ENCODE results near the gene SCAF8. TPM values are rescaled to one million over a fixed set of nuclear protein-coding genes. Genes with fewer than 3 reads are reported as not detected.

SCAF8 gene
- total and polyA plus RNA-seq, 2 of the 8 experiments (the other 6 are each of a cell fraction or from before 2014, with no cell fraction given): 20.3 to 46.3 TPM

- ChIA-PET POLR2A (ENCODE audit: partially characterized antibody) (no interaction called here), CTCF (ENCODE audit: partially characterized antibody) (interaction anchor here (0.6 to 1.5 kb wide), 6 partner anchors 8 to 198 kb away, joined by 3 to 4 read pairs (median 3); no protein-coding TSS in a partner anchor)
- Histone ChIP-seq H4K91ac (replicated peaks; ENCODE audit: insufficient read length, low read length) (no peak overlapping the region), H3K4me1 (replicated peaks in 1 of 4; ENCODE audit: control insufficient read depth in 3 of 4, insufficient read depth in 4 of 4, low read length in 3 of 4) (peaks cover 2 to 6% (median 4%) of the 10 kb centered on the region in 4 experiments; a peak in 5 of 7 replicates), H3K27me3 (replicated peaks in 1 of 4; ENCODE audit: control insufficient read depth in 3 of 4, extremely low read depth in 1 of 4, insufficient read depth in 3 of 4, low read length in 3 of 4) (no peaks in the 10 kb centered on the region), H3K23me2 (ENCODE audit: low read depth, low read length) (no peaks in the 10 kb centered on the region), H3K27ac (ENCODE audit: low read depth, low read length) (no peak overlapping the region), H3K79me1 (ENCODE audit: low read depth, low read length) (no peaks in the 10 kb centered on the region; the same call in none of the 2 replicates), H3K9me3 (ENCODE audit: insufficient read depth in 2 of 2, low read depth in 1 of 2, low read length in 1 of 2) (no peaks in the 10 kb centered on the region), H3K4ac (replicated peaks; ENCODE audit: insufficient read length, low read depth, low read length) (no peak overlapping the region), H2BK120ac (replicated peaks; ENCODE audit: low read depth, low read length) (no peak overlapping the region), H2BK15ac (ENCODE audit: low read length) (no peak overlapping the region), H3K79me2 (ENCODE audit: control insufficient read depth in 1 of 2, insufficient read depth in 2 of 2, low read length in 2 of 2) (no peaks in the 10 kb centered on the region), H4K8ac (ENCODE audit: extremely low read depth, insufficient read depth, low read length) (no peak overlapping the region), H4K5ac (ENCODE audit: insufficient read length, low read depth, low read length) (no peak overlapping the region), H3K23ac (ENCODE audit: insufficient read length) (no peak overlapping the region), H2BK20ac (ENCODE audit: low read length) (no peak overlapping the region), H3K56ac (replicated peaks; ENCODE audit: insufficient read length, low read depth, low read length) (no peak overlapping the region), H2BK12ac (ENCODE audit: low read depth, low read length) (no peak overlapping the region), H3K9ac (replicated peaks in 1 of 4; ENCODE audit: extremely low read depth in 1 of 4, low read depth in 3 of 4, low read length in 3 of 4) (no peak overlapping the region), H3K4me2 (ENCODE audit: insufficient read depth in 1 of 2, low read depth in 2 of 2, low read length in 2 of 2) (no peak overlapping the region), H2AFZ (ENCODE audit: low read length) (no peak overlapping the region), H3K4me3 (ENCODE audit: extremely low read depth in 1 of 4, insufficient read depth in 2 of 4, low read depth in 3 of 4, low read length in 4 of 4) (no peak overlapping the region), H4K20me1 (replicated peaks in 1 of 2; ENCODE audit: control insufficient read depth in 1 of 2, insufficient read depth in 2 of 2, low read length in 2 of 2) (no peaks in the 10 kb centered on the region), H3K18ac (ENCODE audit: extremely low read depth, low read length) (no peak overlapping the region), H3K36me3 (ENCODE audit: control insufficient read depth in 2 of 4, insufficient read depth in 4 of 4, low read length in 3 of 4) (no peaks in the 10 kb centered on the region), H2BK5ac (ENCODE audit: low read depth, low read length) (no peak overlapping the region), H3K14ac (ENCODE audit: insufficient read length) (no peak overlapping the region), H2AK5ac (ENCODE audit: low read depth, low read length) (no peak overlapping the region)
- 92% methylated on average over 3 of the region's 3 CpGs; no CpG with 5 or more reads in 1 of the 2 experiments for WGBS, 2 experiments (ENCODE audit: extremely low coverage in 1 of 2, insufficient coverage in 1 of 2, insufficient read length in 1 of 2, insufficient replicate concordance in 2 of 2, low coverage in 1 of 2, low lambda C conversion rate in 2 of 2, missing lambda C conversion rate in 1 of 2)
- TF ChIP-seq JUN (IDR thresholded peaks at IDR 0.05; ENCODE audit: low read depth, low read length): no peak
- no peak for TF ChIP-seq RBBP5 (IDR thresholded peaks at IDR 0.05; ENCODE audit: borderline replicate concordance, low read depth, low read length)
- no peak for TF ChIP-seq POLR2A (IDR thresholded peaks at IDR 0.05; ENCODE audit: control extremely low read depth in 1 of 2, low read depth in 2 of 2, low read length in 2 of 2)
- no peak for FAIRE-seq
- no peak for DNase-seq (ENCODE audit: low read depth in 1 of 2, low spot score in 2 of 2)
Measured at GRCh38 chr6:154882107-154882506, 148.9 kb downstream of the SCAF8 start.

MicroRNAs encoded within 50 kb of the gene (microRNA counts, 767-probe panel; counts per million panel counts)
- 879 counts per million, percentile 95 among the panel's probes with 10 or more counts for microRNA hsa-miR-1273c

Small RNA genes within 50 kb of the gene (microRNA-seq; reads per million reads assigned to microRNA genes)
- gene MIR1273C (ENCODE audit: borderline microRNAs expressed in 2 of 2, borderline number of aligned reads in 2 of 2, borderline replicate concordance in 1 of 2): 0 reads per million in 2 experiments

Small RNA genes within 50 kb of the gene (small RNA-seq; reads per million reads assigned to genes)
- gene MIR1273C (ENCODE audit: insufficient read depth): not detected
- not detected for gene RNU6-824P (ENCODE audit: insufficient read depth)

Other genes with a start within 250 kb of the SCAF8 start
- 6.2 and 6.3 TPM in 2 replicates for gene CNKSR3, start 222.7 kb upstream of the SCAF8 start, total RNA-seq (2021; fragmentation: NEBNext Ultra II Directional; extraction: Animal tissue kit (Norgen Biotek cat#: 25700))
- 1.2 and 2.1 TPM in 2 replicates for gene CNKSR3, start 222.7 kb upstream of the SCAF8 start, polyA plus RNA-seq (2011; rRNA removed)